ENCODE data around the gene NR1H4.
"Not testable (repeated sequence)": the region's sequence is repeated elsewhere in the genome, so short reads cannot be mapped to it uniquely, and the experiment has no call there.

Gene NR1H4

GRCh38 chr12:100473050-100473715 lies 483 bp upstream of the NR1H4 start:
- DNase-seq (ENCODE audit: low spot score), result no peak

GRCh38 chr12:100474617-100475016 lies 951 bp downstream of the NR1H4 start:
- no peak for DNase-seq (ENCODE audit: low spot score)

GRCh38 chr12:100476013-100476751 lies 2.5 kb downstream of the NR1H4 start:
- DNase-seq (ENCODE audit: low spot score), result no peak

GRCh38 chr12:100481021-100481420 lies 7.4 kb downstream of the NR1H4 start:
- DNase-seq (ENCODE audit: low spot score), result no peak

GRCh38 chr12:100484183-100484886 lies 10.7 kb downstream of the NR1H4 start:
- DNase-seq (ENCODE audit: low spot score), result no peak

GRCh38 chr12:100484891-100485471 lies 11.3 kb downstream of the NR1H4 start:
- no peak for DNase-seq (ENCODE audit: low spot score)

- DNase-seq (ENCODE audit: low spot score), result no peak
Measured at GRCh38 chr12:100485983-100486382, 12.3 kb downstream of the NR1H4 start.

- no peak for DNase-seq (ENCODE audit: low spot score)
Measured at GRCh38 chr12:100489251-100489820, 15.7 kb downstream of the NR1H4 start.

- DNase-seq (ENCODE audit: low spot score), result no peak
Measured at GRCh38 chr12:100490056-100490455, 16.4 kb downstream of the NR1H4 start.

- no peak for DNase-seq (ENCODE audit: low spot score)
Measured at GRCh38 chr12:100491104-100491503, 17.4 kb downstream of the NR1H4 start.

- no peak for DNase-seq (ENCODE audit: low spot score)
Measured at GRCh38 chr12:100493396-100494012, 19.8 kb downstream of the NR1H4 start.

GRCh38 chr12:100494026-100494425 lies 20.4 kb downstream of the NR1H4 start:
- DNase-seq (ENCODE audit: low spot score), result no peak

- DNase-seq (ENCODE audit: low spot score), result no peak
Measured at GRCh38 chr12:100494538-100494937, 20.9 kb downstream of the NR1H4 start.

GRCh38 chr12:100497105-100497795 lies 23.6 kb downstream of the NR1H4 start:
- DNase-seq (ENCODE audit: low spot score), result no peak

GRCh38 chr12:100498141-100498540 lies 24.5 kb downstream of the NR1H4 start:
- no peak for DNase-seq (ENCODE audit: low spot score)

- no peak for DNase-seq (ENCODE audit: low spot score)
Measured at GRCh38 chr12:100499416-100499815, 25.8 kb downstream of the NR1H4 start.

- not testable (repeated sequence) for DNase-seq (ENCODE audit: low spot score)
Measured at GRCh38 chr12:100502718-100503117, 29.1 kb downstream of the NR1H4 start.

GRCh38 chr12:100503228-100503628 lies 29.6 kb downstream of the NR1H4 start:
- no peak for DNase-seq (ENCODE audit: low spot score)

GRCh38 chr12:100504804-100505203 lies 31.1 kb downstream of the NR1H4 start:
- DNase-seq (ENCODE audit: low spot score), result no peak

GRCh38 chr12:100508751-100509150 lies 35.1 kb downstream of the NR1H4 start:
- DNase-seq (ENCODE audit: low spot score), result no peak

GRCh38 chr12:100512692-100513091 lies 39.0 kb downstream of the NR1H4 start:
- no peak for DNase-seq (ENCODE audit: low spot score)
